Activated CD8-positive, alpha-beta memory T cell treated with anti-CD3 and anti-CD28 coated beads for 4 hours (primary cell): ENCODE measurements around the gene NUPR1.
"Not testable (repeated sequence)": the region's sequence is repeated elsewhere in the genome, so short reads cannot be mapped to it uniquely, and the experiment has no call there.

Experiments
- DNase-seq, 2 donors: peaks; one replicate each; pipeline ENCODE4 v3.0.0-alpha.2; 2020; ENCODE audit warnings: low read depth in 2 of 2

The NUPR1 gene

GRCh38 chr16:28527100-28527785 is 11.5 kb downstream of the NUPR1 start:
- DNase-seq, result not testable (repeated sequence)

GRCh38 chr16:28526201-28527099 is 12.3 kb downstream of the NUPR1 start:
- no peak for DNase-seq

GRCh38 chr16:28524681-28525171 is 14.0 kb downstream of the NUPR1 start:
- no peak for DNase-seq

- DNase-seq, result no peak
These were observed 16.0 kb downstream of the NUPR1 start for GRCh38 chr16:28522792-28523191.

GRCh38 chr16:28521436-28521835 is 17.3 kb downstream of the NUPR1 start:
- no peak for DNase-seq

- no peak for DNase-seq
These were observed 18.1 kb downstream of the NUPR1 start for GRCh38 chr16:28520672-28521071.

GRCh38 chr16:28514246-28514645 is 24.5 kb downstream of the NUPR1 start:
- no peak for DNase-seq

- DNase-seq, result no peak
These were observed 25.1 kb downstream of the NUPR1 start for GRCh38 chr16:28513484-28514181.

GRCh38 chr16:28511801-28512789 is 26.7 kb downstream of the NUPR1 start:
- no peak for DNase-seq

GRCh38 chr16:28511031-28511430 is 27.7 kb downstream of the NUPR1 start:
- no peak for DNase-seq

- no peak for DNase-seq
These were observed 33.2 kb downstream of the NUPR1 start for GRCh38 chr16:28505489-28506137.

- no peak for DNase-seq
These were observed 33.9 kb downstream of the NUPR1 start for GRCh38 chr16:28504707-28505404.

- DNase-seq, result no peak
These were observed 35.1 kb downstream of the NUPR1 start for GRCh38 chr16:28503470-28504259.

GRCh38 chr16:28502290-28502689 is 36.5 kb downstream of the NUPR1 start:
- DNase-seq, result no peak

- DNase-seq, result no peak
These were observed 37.2 kb downstream of the NUPR1 start for GRCh38 chr16:28501258-28502232.

- DNase-seq, result not testable (repeated sequence)
These were observed 38.1 kb downstream of the NUPR1 start for GRCh38 chr16:28500476-28501180.

GRCh38 chr16:28499854-28500253 is 38.9 kb downstream of the NUPR1 start:
- DNase-seq, result no peak
